NB4 (cell line): ENCODE results near the gene NAPSA.

Source experiments
- DNase-seq: peaks from one replicate; pipeline ENCODE4 v3.0.0; 2010; ENCODE audit warnings: low read depth
- H3K4me3 ChIP-seq: one replicate; pipeline ENCODE4 v1.5.1; 2011; ENCODE audit warnings: mild to moderate bottlenecking, low read depth, low read length, moderate library complexity
- CTCF ChIP-seq: IDR thresholded peaks from one replicate; pipeline ENCODE4 v1.5.1; 2012; ENCODE audit warnings: low read depth, low read length
- MAX ChIP-seq: IDR thresholded peaks from 2 replicates; pipeline ENCODE4 v1.6.1; 2011; ENCODE audit warnings: low read depth, low read length
- MYC ChIP-seq: IDR thresholded peaks from 2 replicates; pipeline ENCODE4 v1.6.1; 2011; ENCODE audit warnings: low read depth, low read length
- POLR2A ChIP-seq: IDR thresholded peaks from 2 replicates; pipeline ENCODE4 v1.6.1; 2011; ENCODE audit warnings: mild to moderate bottlenecking; ENCODE audit not compliant: insufficient read length; ENCODE audit errors: extremely low read depth

NAPSA gene

GRCh38 chr19:50311723-50312635 lies 53.5 kb downstream of the NAPSA start:
- TF ChIP-seq MYC = no peak
- H3K4me3 ChIP-seq = no peak overlapping the region
- peak; percentile 25 for DNase-seq

- TF ChIP-seq MYC = no peak
- TF ChIP-seq MAX = no peak
- no peak for TF ChIP-seq POLR2A
- DNase-seq = no peak
- H3K4me3 ChIP-seq = no peak overlapping the region
Measured at GRCh38 chr19:50310759-50311465, 54.5 kb downstream of the NAPSA start.

- TF ChIP-seq CTCF (no peak), MYC (no peak), POLR2A (no peak), MAX (no peak)
- no peak for DNase-seq
- no peak overlapping the region for H3K4me3 ChIP-seq
Measured at GRCh38 chr19:50309396-50310125, 55.9 kb downstream of the NAPSA start.

GRCh38 chr19:50308991-50309390 lies 56.4 kb downstream of the NAPSA start:
- TF ChIP-seq MAX (no peak), CTCF (no peak), POLR2A (no peak), MYC (no peak)
- no peak for DNase-seq
- no peak overlapping the region for H3K4me3 ChIP-seq
